Fibroblast of lung (primary cell): ENCODE measurements around the gene CSH2. TPM values are rescaled to one million over a fixed set of nuclear protein-coding genes. Genes with fewer than 3 reads are reported as not detected.

Experiments
- DNase-seq, 2 donors: peaks; one replicate each; pipeline versions ENCODE4 v3.0.0 to v3.0.0-alpha.2; 2010; ENCODE audit warnings: low read depth in 2 of 2
- H2AFZ ChIP-seq: 2 replicates; pipeline ENCODE4 v1.5.1; 2012; ENCODE audit warnings: low read length, control low read depth, inconsistent platforms
- H3K27ac ChIP-seq: 2 replicates; pipeline ENCODE4 v1.5.1; 2011; ENCODE audit warnings: low read length, control low read depth; ENCODE audit not compliant: insufficient read depth
- H3K27me3 ChIP-seq: 2 replicates; pipeline ENCODE4 v1.5.1; 2011; ENCODE audit warnings: mild to moderate bottlenecking, low read length; ENCODE audit not compliant: control insufficient read depth, insufficient read depth
- H3K36me3 ChIP-seq: 2 replicates; pipeline ENCODE4 v1.5.1; 2011; ENCODE audit warnings: low read length; ENCODE audit not compliant: control insufficient read depth, insufficient read depth
- H3K4me1 ChIP-seq: 2 replicates; pipeline ENCODE4 v1.5.1; 2011; ENCODE audit warnings: low read length; ENCODE audit not compliant: control insufficient read depth, insufficient read depth; ENCODE audit errors: extremely low read depth
- H3K4me2 ChIP-seq: 2 replicates; pipeline ENCODE4 v1.5.1; 2011; ENCODE audit warnings: low read length, control low read depth; ENCODE audit not compliant: insufficient read depth; ENCODE audit errors: extremely low read depth
- H3K4me3 ChIP-seq, 4 experiments: fragments of 200-600 bp in 1 of 4; sonication (generic) in 1 of 4; replicated peaks in 1 of 4; 2 replicates each; pipeline ENCODE4 v1.5.1; 2011 to 2016; ENCODE audit warnings: low read length in 4 of 4, low read depth in 3 of 4, mild to moderate bottlenecking in 3 of 4, control low read depth in 2 of 4, inconsistent platforms in 1 of 4, mixed read lengths in 1 of 4; ENCODE audit not compliant: insufficient read depth in 1 of 4; ENCODE audit errors: control extremely low read depth in 1 of 4
- H3K79me2 ChIP-seq: 2 replicates; pipeline ENCODE4 v1.5.1; 2012; ENCODE audit warnings: mild to moderate bottlenecking, low read length, inconsistent platforms; ENCODE audit not compliant: control insufficient read depth, insufficient read depth
- H3K9ac ChIP-seq: 2 replicates; pipeline ENCODE4 v1.5.1; 2011; ENCODE audit warnings: mild to moderate bottlenecking, low read length, control low read depth; ENCODE audit not compliant: insufficient read depth
- H3K9me3 ChIP-seq: 2 replicates; pipeline ENCODE4 v1.5.1; 2012; ENCODE audit warnings: low read depth, low read length; ENCODE audit not compliant: control insufficient read depth, insufficient read depth
- H4K20me1 ChIP-seq: 2 replicates; pipeline ENCODE4 v1.5.1; 2011; ENCODE audit warnings: low read length; ENCODE audit not compliant: control insufficient read depth, insufficient read depth; ENCODE audit errors: extremely low read depth
- EZH2 ChIP-seq: IDR thresholded peaks from 2 replicates; pipeline ENCODE4 v1.5.1; 2012; ENCODE audit warnings: low read length, control low read depth, mild to moderate bottlenecking; ENCODE audit errors: missing control alignments
- polyA plus RNA-seq, 2 donors: library from polyadenylated mRNA; depleted of rRNA in 1 of 2; stranded (reverse) in 1 of 2; unstranded in 1 of 2; fragments of >200 nt; gene quantifications; 2 replicates each; pipeline ENCODE4 v1.2.1, GENCODE V29; 2011 to 2012; ENCODE audit warnings: missing spikeins in 1 of 2
- total RNA-seq: library from RNA; depleted of rRNA; stranded (reverse); fragments of >200 nt; gene quantifications from 2 replicates; pipeline ENCODE4 v1.2.1, GENCODE V29; 2014
- TF ChIP-seq, protein P1 (sequence below), 2 donors: IDR thresholded peaks in 1 of 2; conservative IDR thresholded peaks in 1 of 2; 1 replicate in 1 of 2; 2 replicates in 1 of 2; pipeline ENCODE4 v1.5.1; 2011 to 2012; ENCODE audit warnings: low read length in 2 of 2, control low read depth in 1 of 2, inconsistent platforms in 1 of 2, low read depth in 1 of 2, mild to moderate bottlenecking in 1 of 2

Gene CSH2
- total and polyA plus RNA-seq, 2 donors (not counting 1 experiment from before 2014, with no cell fraction given): not detected

GRCh38 chr17:63830904-63831491 is 42.5 kb downstream of the CSH2 start:
- peaks cover 39% of the 10 kb centered on the region for H3K36me3 ChIP-seq
- H3K4me1 ChIP-seq: peaks cover 4% of the 10 kb centered on the region
- no peak for DNase-seq
- no peak for TF ChIP-seq EZH2
- TF ChIP-seq, protein P1, sequence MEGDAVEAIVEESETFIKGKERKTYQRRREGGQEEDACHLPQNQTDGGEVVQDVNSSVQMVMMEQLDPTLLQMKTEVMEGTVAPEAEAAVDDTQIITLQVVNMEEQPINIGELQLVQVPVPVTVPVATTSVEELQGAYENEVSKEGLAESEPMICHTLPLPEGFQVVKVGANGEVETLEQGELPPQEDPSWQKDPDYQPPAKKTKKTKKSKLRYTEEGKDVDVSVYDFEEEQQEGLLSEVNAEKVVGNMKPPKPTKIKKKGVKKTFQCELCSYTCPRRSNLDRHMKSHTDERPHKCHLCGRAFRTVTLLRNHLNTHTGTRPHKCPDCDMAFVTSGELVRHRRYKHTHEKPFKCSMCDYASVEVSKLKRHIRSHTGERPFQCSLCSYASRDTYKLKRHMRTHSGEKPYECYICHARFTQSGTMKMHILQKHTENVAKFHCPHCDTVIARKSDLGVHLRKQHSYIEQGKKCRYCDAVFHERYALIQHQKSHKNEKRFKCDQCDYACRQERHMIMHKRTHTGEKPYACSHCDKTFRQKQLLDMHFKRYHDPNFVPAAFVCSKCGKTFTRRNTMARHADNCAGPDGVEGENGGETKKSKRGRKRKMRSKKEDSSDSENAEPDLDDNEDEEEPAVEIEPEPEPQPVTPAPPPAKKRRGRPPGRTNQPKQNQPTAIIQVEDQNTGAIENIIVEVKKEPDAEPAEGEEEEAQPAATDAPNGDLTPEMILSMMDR (conservative IDR thresholded peaks at IDR 0.05 in 1 of 2, IDR thresholded peaks at IDR 0.05 in 1 of 2; ENCODE audit: low read depth in 1 of 2, low read length in 2 of 2): no peak
- H4K20me1 ChIP-seq: no peaks in the 10 kb centered on the region
- H3K79me2 ChIP-seq: peaks cover 34% of the 10 kb centered on the region
- no peak overlapping the region for H3K27ac ChIP-seq
- no peaks in the 10 kb centered on the region for H3K9me3 ChIP-seq
- H3K4me2 ChIP-seq: no peak overlapping the region
- no peak overlapping the region for H2AFZ ChIP-seq
- no peak overlapping the region for H3K9ac ChIP-seq
- H3K4me3 ChIP-seq: no peak overlapping the region
- no peaks in the 10 kb centered on the region for H3K27me3 ChIP-seq

GRCh38 chr17:63830278-63830677 is 43.2 kb downstream of the CSH2 start:
- no peak overlapping the region for H3K27ac ChIP-seq
- peaks cover 39% of the 10 kb centered on the region for H3K36me3 ChIP-seq
- H2AFZ ChIP-seq: no peak overlapping the region
- peaks cover 40% of the 10 kb centered on the region for H3K79me2 ChIP-seq
- no peak overlapping the region for H3K4me3 ChIP-seq
- DNase-seq: no peak
- no peak overlapping the region for H3K9ac ChIP-seq
- no peak overlapping the region for H3K4me2 ChIP-seq
- TF ChIP-seq, protein P1 (conservative IDR thresholded peaks at IDR 0.05 in 1 of 2, IDR thresholded peaks at IDR 0.05 in 1 of 2; ENCODE audit: low read depth in 1 of 2, low read length in 2 of 2): no peak
- TF ChIP-seq EZH2: no peak
- H4K20me1 ChIP-seq: no peaks in the 10 kb centered on the region
- H3K27me3 ChIP-seq: no peaks in the 10 kb centered on the region
- no peaks in the 10 kb centered on the region for H3K9me3 ChIP-seq
- peaks cover 8% of the 10 kb centered on the region for H3K4me1 ChIP-seq

GRCh38 chr17:63828936-63829335 is 44.5 kb downstream of the CSH2 start:
- H3K9ac ChIP-seq: no peak overlapping the region
- no peak for DNase-seq
- H3K27me3 ChIP-seq: no peaks in the 10 kb centered on the region
- no peaks in the 10 kb centered on the region for H3K9me3 ChIP-seq
- H3K4me1 ChIP-seq: peaks cover 8% of the 10 kb centered on the region
- no peaks in the 10 kb centered on the region for H4K20me1 ChIP-seq
- no peak overlapping the region for H2AFZ ChIP-seq
- no peak overlapping the region for H3K27ac ChIP-seq
- H3K4me3 ChIP-seq: peak overlapping the region in 2 of 4 experiments; percentile 80 to 84
- peak overlapping the region; percentile 82 for H3K4me2 ChIP-seq
- TF ChIP-seq, protein P1 (conservative IDR thresholded peaks at IDR 0.05 in 1 of 2, IDR thresholded peaks at IDR 0.05 in 1 of 2; ENCODE audit: low read depth in 1 of 2, low read length in 2 of 2): no peak
- peaks cover 48% of the 10 kb centered on the region for H3K79me2 ChIP-seq
- H3K36me3 ChIP-seq: peaks cover 44% of the 10 kb centered on the region
